GM18505 (cell line): ENCODE results near the gene SORCS2.

Experiments
- ATAC-seq: cut with Tn5 transposase; IDR thresholded peaks from one replicate; pipeline ENCODE4 v1.9.1; 2021; ENCODE audit not compliant: unreplicated experiment
- POLR2A ChIP-seq: IDR thresholded peaks from 4 replicates; pipeline ENCODE4 v1.6.1; 2011; ENCODE audit warnings: borderline replicate concordance; ENCODE audit not compliant: insufficient read depth, insufficient read length; ENCODE audit errors: extremely low read depth

Gene SORCS2

GRCh38 chr4:7399440-7400234 lies 207.3 kb downstream of the SORCS2 start:
- no peak for TF ChIP-seq POLR2A
- no peak for ATAC-seq

- no peak for TF ChIP-seq POLR2A
- no peak for ATAC-seq
These were observed 208.4 kb downstream of the SORCS2 start for GRCh38 chr4:7400671-7401298.

DNA sequence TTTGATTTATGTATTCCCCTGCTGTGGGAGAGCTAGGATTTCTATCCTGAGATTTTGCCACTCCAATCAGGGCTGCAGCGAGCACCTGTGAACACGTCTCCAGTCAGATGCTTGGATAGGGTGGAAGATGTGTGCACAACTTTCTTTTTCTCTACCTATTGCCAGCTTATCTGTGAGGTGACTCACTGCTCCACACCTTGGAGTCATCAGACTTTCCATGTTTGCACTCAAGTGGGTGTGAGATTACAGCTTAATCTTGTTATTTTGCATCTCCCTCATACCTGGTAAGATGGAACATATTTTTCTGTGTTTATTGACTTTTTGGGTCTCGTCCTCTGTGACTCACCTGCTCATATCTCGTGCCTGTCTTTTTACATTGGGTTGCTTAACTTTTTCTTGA lies 210.2 kb downstream of the SORCS2 start:
- TF ChIP-seq POLR2A: no peak

DNA sequence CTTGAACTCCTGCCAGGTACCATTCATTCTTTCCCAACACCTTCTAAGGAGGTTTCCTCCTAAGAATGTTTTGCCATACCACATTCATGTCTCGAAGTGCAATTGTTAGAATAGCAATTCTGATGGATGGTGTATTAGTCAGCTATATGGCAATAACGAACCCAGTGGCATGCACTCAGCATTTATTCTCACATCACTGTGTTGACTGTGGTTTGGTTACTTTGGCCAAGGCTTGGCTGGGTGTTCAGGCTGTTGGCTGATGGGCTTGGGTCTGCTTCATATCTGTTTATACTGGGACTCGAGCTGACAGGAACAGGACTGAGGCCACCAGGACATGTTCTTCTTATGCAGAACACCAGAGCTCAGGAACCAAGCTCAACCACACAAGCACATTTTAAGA lies 210.7 kb downstream of the SORCS2 start:
- ATAC-seq: no peak
- no peak for TF ChIP-seq POLR2A

More for the DNA sequence above, 210.2 kb downstream of the SORCS2 start:
- ATAC-seq: no peak

GRCh38 chr4:7408166-7408565 lies 215.8 kb downstream of the SORCS2 start:
- no peak for ATAC-seq
- TF ChIP-seq POLR2A: no peak

DNA sequence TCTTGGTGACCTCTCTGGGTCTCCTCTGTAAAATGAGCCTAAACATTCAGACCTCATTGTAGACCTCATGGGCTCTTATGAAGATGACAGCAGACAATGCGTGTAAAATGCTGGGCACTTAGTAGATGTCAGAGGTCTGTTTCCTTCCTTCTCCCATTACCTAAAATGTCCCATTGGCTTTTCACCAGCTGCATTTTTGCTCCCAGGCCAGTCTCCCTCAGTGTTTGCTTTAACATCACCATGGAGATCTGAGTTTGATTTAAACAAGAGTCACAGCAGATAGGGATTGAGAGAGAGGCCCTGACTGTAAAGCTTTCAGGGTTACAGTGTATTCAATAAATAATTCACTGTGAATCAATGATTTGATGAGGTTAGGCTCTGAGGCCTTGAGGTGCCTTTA lies 218.1 kb downstream of the SORCS2 start:
- TF ChIP-seq POLR2A: no peak
- ATAC-seq: no peak

DNA sequence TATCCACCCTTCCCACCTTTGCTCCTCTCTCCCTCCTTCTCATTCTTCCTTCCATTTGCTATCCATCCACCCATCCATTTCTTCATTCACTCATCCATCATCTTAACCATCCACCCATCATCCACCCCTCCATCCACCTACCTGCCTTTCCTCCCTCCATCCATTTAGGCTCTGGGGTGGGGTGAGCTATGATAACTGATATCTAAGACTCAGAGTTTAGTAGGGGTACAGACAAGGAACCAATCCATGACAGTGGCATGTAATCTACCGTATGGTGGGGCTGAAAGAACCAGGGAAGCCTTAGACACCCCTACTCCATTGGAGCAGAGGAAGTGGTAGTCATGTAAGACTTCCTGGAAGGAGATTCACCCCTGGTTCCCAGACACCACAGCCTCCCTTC lies 219.2 kb downstream of the SORCS2 start:
- TF ChIP-seq POLR2A: no peak
- ATAC-seq: no peak

DNA sequence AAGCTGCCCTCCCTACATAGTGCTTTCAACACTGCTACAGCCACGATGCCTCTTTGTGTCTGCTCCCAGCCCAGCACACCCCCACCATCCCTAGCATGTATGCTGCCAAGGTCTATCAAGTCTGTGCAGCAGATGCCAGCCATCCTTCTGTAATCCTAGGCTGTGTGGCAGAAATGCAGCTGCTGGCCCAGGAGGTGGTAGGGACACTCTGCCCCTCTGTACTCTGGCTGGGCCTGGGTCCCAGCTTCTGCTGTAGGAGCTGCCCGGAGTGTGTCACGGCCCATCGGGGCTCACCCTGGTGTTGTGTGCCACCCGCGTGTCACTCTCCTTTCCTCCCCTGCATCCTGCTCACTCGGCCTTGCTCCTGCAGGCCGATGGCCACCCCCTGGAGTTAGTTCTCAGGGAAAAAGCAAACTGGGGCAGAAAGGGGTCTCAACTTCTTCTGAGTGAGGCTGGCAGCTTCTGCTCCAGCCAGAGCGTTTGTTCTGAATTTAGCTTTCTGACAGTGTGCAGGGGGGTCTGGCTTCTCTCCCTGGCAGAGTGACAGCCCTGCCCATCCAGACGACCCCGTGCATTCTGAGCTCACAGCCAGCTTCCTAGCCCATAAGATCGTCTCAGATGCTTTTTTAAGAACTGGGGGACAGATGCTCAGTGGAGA lies 219.7 kb downstream of the SORCS2 start:
- ATAC-seq: no peak
- no peak for TF ChIP-seq POLR2A

GRCh38 chr4:7412554-7412912 lies 220.2 kb downstream of the SORCS2 start:
- ATAC-seq: no peak
- TF ChIP-seq POLR2A: no peak

GRCh38 chr4:7414046-7414445 lies 221.7 kb downstream of the SORCS2 start:
- no peak for ATAC-seq
- TF ChIP-seq POLR2A: no peak

DNA sequence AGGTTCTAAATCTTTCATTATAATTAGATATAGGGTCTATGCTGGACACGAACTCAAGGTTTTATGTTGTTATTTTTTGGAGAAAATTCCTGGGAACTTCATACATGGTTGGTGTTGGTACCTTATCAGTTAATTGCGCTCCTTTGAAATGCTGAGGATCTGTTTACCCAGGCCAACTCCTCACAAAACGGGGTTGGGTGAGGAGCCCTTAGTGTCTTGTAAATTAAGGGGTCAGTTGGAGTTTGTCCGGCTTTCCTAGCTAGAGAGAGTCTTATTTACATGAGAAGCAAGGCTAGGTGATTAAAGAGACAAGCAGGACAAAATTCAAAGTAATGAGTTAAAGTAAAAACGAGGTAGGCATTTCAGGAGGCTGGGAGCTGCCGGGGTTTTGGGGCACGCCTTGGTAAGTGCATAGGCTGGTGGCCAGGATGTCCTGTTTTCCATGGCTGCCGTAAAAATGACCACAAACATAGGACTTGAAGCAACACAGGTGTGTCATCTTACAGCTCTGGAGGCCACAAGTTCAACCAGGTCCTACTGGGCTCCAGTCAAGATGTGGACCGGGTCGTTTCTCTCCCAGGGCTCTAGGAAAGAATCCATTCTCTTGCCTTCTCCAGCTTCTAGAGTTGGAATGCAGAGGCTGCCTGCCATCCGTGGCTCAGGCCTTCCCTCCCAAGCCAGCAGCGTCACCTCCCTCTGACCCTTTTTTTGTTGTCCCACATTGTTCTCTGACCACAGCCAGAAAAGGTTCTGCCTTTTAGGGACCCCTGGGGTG lies 222.6 kb downstream of the SORCS2 start:
- no peak for TF ChIP-seq POLR2A
- no peak for ATAC-seq

DNA sequence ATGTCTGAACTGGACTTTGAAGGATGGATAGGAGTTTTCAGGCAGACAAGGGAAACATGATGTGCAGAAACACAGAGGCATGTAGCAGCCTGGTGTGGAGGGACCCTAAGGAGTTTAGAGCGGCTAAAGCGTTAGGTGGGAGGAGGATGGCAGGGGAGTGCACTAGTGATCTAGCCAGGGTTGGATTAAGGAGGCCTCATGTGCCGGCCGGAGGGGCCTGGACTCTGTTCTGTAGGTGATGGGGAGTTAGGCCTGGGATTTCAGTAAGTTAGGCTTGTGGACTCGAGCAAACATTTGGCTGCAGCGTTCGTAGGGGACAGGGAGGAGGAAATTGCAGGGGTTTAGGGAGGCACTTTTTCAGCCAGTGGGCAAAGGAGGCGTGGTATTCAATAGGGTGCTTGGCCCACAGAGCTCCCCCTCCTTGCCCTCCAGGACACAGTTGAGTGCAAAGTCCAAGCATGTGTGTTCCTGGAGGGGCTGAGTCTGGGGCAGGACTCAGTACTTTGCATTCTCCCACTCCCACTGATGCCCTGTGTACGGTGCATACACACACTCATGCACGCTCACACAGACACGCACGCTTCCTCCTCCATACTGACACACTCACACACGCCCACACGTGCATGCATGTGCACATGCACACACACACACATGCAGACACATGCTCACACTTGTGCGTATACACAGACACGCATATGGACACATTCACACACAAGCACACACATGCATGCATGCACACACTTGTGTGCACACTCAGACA lies 223.8 kb downstream of the SORCS2 start:
- no peak for ATAC-seq
- no peak for TF ChIP-seq POLR2A
